NCI-H187 (cell line): ENCODE measurements around the gene LCE7A.
A peak's percentile ranks its signal among the peaks of the same experiment; 100 is the strongest.

Source experiments
- DNase-seq, 2 experiments: peaks; one replicate each; lab custom pipeline; 2025; lab: John Stamatoyannopoulos, UW

LCE7A gene, protein sequence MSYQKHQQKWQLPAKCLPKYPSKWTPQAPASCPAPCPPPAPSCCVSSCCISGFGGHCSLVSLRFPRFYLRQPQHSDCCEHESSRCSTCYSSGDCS

DNA sequence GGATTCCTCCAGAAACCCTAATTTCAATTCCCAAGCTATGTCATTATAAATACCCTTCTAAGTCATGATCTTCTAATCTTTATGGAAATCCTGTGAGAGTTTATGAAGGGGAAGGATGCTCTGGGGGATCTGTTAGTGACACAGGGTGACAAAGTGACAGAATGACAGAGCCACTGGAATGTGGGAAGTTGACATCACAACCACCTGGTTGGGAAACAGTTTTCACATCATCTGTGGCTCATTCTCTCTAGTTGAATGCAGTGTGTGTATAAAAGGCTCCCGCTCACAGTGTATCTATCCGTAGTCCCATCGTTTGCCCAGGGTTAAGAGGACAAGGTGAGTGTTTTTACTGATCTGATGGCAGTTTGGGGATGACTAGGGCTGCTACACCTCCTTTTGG lies at the start of gene LCE7A:
Gene LCE7A, plus strand, starts transcription at position 301 of the 400 bp plus-strand sequence. CDS start 702 bp downstream, outside the sequence.
- no peak for DNase-seq

DNA sequence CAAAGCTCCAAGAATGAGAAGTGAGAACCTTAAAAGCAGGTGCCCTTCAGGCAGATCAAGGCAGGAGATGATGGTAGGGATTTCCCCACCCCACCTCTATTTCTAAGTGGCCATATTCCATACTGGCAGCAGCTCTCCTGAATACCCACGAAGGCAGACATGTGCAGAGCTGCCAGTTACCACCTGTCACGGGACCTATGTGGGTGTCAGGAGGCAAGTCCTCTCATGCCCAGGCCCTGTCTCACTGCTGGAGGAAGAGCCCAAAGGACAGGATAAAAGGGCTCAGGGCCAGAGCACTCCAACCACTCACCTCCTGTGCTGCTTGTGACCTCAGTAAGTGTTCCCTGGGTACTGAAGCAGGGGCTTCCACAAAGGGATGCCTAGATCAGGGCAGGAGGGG lies 48.7 kb upstream of the LCE7A start:
- DNase-seq: no peak

DNA sequence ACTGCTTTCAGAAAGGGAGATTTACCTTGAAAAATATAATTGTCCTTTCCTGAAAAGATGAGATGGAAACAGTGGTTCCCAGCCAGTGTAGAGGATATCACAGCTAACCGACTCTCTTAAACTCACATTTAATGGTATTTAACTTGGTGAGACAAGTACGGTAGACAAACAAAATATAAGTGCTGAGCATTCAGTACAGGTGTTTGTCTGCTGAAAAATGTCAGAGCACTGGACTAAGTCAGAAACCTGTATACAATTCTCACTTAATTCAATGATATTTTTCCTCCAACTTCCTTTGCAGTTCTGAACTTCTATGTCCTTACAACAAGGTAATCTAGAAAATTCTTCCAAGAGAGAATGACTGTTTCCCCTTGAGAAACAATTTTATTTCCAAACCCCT lies 48.1 kb upstream of the LCE7A start, which contains the start of gene LCE1B:
Gene LCE1B, plus strand, starts transcription at position 301 of the 400 bp plus-strand sequence. CDS start 476 bp downstream, outside the sequence.
- DNase-seq: no peak

DNA sequence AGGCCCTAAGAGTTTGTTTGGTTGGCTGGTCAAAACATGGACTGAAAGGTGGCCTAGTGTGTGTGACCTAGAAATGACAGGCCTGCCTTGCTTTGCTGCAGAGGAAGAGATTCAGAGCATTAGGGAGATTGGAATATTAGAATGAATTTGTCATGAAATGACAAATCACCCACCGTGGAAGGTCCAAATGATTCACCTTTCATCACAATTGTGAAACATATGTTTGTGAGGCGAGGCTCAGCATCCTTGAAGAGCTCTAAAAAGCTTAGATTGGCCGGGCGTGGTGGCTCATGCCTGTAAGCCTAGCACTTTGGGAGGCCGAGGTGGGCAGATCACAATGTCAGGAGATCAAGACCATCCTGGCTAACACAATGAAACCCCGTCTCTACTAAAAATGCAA lies 42.5 kb upstream of the LCE7A start:
- no peak for DNase-seq

DNA sequence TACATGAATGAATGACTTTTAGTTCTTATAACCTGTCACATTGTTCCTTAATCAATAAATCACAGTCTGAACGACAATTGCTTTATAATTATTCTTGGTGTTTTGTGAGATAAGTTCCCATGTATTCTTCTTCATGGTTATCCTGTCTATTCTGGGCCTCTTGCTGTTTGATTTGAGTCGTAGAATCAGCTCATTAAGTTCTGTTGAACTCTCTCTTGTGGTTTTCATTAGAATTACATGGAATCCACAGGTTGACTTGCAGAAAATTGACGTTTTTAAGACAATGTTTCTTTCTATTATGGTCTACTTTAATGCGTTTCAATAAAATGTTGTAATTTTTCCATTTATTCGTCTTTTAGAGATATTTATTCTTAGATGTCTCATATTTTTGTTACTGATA lies 36.5 kb upstream of the LCE7A start:
- no peak for DNase-seq

DNA sequence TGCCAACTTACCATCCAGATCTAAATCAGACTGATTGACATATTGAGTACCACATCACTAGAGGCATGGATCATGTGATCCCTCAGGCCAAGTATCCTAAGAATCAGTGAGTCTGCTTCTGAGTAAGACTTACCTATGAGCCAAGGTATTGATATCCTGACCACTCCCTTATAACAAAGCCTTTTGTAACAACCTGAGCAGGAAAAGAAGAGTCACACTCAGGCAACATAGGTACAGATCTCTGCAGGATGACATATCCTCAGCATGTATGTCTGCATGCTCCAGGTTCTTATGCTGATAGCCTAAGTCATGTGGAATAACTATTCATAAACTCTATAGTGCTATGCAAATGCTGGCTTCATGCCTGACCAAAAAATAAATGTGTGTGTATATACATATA lies 34.8 kb upstream of the LCE7A start:
- no peak for DNase-seq

DNA sequence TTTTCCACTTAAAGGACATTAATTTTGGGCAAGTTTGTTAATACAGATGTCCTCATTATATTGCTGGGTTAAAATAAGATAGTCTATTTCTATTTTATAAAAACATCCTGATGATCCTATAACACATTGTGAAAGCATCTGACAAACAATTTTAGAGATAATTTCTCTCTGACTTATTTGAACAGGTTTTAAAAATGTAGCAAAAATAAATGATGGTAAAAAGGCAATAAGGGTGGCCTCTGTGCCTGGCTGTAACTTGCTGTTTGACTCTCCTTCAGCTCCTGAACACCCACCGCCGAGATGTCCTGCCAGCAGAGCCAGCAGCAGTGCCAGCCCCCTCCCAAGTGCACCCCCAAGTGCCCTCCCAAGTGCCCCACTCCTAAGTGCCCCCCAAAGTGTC lies 32.6 kb upstream of the LCE7A start, which contains the start of gene LCE1A:
Gene LCE1A, plus strand, starts transcription at position 301 of the 400 bp plus-strand sequence. Its CDS starts 0 bp downstream, at position 301.
- DNase-seq: no peak

DNA sequence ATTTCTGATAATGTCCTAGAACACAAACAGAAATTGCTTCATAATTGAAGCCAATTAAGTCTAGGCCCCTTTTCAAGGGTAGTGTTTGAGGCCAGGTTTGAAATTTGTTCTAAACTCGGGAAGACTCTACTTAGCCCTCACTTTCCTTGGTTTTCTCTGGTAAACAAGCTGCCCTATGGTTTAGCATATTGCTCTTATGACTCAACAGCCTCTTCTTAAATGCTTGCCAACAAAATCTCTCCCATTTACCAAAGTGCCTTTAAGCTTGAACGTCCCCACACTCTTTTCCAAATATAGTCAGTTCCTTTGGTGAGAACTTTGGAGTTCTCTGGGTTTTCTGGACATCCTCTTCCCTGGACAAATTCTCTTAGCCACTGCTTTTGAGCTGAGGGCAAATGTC lies 22.9 kb upstream of the LCE7A start:
- no peak for DNase-seq

DNA sequence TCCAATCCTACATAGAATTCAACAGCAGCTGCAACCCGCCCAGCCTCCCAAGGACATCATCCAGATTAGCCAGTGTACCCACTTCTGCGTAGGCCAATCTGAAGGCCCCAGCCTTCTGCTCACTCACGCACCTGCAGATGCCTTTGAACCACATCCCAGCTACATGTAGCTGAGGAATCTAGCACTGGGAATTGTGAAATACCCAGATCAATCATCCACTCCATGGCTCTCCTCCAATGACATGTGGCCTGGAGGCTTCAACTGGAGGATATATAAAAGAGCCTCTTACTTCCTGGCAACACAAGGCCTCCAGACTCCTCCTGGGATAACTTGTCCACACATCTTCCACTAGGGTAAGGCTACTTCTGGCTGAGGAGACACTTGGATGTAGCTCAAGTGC lies 17.2 kb upstream of the LCE7A start, which contains the start of gene LCE6A:
Gene LCE6A, plus strand, starts transcription at position 301 of the 400 bp plus-strand sequence. CDS start 665 bp downstream, outside the sequence.
- no peak for DNase-seq

DNA sequence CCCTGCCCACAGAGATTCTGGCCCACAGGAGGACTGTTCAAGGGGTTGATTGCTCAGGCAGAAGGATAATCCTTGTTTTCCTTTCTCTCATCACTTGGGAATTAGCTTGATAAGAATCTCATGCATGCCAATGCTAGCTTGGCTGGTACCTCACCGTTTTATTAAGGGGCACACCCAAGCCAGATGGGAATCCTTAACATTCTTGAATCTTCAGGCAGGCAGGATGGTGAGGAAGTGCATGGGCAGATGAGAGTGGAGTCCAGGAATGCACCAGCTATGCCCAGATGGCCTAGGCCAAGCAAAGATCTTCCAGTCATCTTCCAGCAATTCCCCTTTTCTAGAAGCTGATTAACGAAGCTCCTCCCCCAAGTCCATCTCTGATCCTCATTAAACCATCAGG lies 4.1 kb upstream of the LCE7A start:
- DNase-seq: no peak

DNA sequence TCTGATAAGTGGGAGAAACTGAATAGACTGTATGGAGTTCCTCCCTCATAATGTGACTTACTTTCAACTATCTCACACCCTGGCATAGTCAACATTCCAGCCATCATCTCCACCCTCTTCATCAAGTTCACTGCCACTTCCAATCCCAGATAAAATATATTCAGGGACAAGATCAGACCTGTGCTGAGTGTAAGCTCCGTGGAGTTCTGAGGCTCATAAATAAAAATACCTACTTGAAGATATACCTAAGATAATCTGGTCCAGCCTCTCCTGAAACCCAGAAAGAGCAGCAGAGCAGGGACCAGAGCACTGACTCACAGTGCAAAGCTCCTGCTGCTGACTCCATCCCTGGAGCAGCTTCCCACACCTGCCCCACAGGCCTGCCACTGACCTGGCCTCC lies 1.7 kb upstream of the LCE7A start:
- no peak for DNase-seq

DNA sequence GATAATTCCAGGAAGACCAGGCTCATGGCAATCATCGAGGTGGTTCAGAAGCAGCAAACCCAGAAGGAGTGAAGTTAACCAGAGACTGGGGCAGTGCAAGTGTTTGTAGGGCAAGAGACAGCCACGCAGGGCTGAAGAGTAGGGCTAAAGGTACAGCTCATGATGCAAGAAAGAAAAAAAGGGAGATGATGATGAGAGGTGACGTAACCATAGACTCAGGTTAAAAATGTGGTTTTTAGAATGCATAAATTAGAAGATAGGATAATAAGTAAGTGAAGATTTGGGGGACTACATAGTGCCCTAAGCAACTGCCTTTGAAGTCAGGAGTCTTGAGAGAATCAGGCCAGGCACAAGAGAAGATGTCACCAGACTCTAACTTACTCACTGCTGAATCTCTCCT lies 333 bp downstream of the LCE7A start:
- DNase-seq: no peak

DNA sequence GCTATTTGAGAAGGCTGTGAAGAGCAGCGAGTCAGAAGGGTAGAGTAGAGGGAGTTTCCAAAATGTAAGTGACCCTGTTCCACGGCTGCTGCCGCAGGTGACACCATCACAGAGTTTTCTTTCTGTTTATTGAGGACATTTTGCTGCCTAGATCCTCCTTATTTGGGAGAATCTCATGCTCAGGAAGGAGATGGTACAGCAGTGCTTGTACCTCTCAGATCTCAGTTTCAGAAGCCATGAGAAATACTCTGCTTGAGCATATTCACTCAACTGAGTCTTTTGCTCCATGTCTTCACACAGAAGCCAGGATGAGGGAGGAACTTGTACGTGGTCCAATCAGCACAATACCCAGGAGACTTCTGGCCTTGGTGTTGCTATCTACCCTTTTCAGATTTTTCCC lies 1.6 kb downstream of the LCE7A start:
- DNase-seq: no peak

DNA sequence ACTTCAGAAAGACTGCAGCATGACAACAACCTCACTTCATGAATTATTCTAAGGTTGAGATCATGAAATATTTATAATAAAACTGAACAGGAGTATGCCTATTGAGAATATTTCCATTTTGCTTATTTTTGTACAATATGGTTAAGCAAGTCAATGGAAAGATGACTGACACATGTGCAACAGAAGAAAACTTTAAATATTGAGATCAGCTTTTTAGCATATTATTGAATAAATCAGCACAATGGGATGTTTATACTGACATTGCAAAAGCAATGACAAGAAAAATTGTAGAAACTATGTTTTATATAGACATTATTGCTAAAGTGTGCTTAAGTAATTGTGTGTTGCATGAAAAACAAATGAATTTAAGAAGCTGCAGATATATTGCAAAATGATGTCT lies 4.6 kb downstream of the LCE7A start:
- no peak for DNase-seq

DNA sequence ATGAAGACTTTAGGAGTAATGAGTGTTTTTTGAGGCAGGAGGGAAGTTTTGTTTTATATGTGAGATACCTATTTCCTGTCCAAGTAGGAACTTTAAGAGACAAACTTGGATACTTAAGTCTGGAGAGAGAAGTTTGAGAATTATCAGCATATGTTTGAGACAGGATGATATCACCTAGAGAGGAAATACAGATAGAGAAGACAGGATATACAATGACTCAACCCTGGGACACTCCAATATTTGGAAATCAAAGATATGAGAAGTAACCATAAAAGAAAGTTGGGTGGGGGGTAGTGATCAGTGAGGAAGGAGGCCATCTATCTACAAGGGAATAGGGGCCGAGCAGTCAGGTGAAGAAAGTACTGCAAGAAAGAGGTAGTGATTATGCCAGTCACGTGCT lies 6.5 kb downstream of the LCE7A start:
- no peak for DNase-seq

DNA sequence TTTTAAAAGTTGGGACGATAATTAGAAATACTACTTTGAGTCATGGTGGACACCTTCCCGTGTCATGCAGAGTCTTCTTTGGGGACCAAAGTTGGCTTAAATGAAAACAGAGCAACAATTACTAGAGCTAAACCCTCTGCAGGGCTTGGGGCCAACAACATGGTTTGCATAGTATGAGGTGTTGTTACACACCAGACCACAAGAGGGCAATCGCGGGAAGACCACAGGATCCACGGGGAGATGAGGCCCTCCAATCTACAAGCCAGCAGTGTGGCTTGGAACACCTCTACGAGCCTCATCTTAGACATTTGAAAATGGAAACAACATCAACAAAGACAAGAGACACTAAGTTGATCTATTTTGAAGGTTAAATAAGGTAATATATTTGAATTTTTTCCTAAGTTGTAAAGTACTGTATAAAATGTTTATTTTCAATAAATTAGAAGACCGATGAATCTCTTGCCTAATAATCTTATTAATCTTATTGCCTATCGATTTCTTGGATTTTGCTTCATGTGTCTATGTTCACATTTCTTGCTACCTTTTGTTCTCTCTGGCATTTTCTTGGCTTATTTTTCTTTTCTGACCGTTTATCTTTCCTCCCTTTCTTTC lies 10.1 kb downstream of the LCE7A start:
- DNase-seq: peak; percentile 59 to 88

DNA sequence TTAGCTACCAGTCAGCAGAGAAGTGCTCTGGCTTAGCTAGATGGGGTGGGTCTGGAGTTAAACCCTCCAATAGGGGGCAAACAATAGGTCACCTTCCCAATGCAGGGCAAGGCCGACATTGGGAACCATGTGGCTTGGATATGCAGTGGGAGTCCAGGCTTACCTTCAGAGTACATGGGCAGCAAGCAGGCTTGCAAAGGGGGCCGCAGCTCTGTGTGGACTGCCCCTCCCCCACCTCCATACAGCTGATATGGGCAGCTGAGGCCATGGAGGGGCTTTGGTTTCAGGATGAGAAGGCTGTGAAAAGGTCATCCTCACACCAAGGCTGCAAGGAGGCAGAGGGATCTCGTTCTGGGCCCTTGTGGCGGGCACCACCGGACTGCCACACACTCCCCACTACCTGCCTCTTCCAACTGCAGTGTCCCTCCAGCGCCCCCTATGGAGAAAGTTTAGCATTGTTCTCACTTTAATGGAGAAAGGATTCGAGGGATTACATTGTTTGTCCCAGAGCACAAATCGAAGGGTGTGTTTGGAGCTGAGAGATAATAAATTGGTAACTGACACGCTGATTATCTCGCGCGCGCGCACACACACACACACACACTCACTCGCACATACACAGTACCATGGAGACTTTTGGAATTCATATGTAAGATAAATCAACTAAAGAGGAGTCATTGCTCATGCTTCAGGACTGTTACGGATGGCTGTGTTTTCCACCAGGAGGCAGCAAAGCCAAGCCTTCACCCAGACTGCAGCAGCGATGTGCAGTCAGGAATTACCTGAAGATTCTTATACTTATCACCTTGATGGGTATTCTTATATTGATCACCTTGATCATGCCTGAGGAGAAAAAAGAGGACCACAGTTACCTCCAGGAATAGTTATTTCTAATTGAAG lies 11.3 kb downstream of the LCE7A start:
- peak; percentile 38 to 42 for DNase-seq

DNA sequence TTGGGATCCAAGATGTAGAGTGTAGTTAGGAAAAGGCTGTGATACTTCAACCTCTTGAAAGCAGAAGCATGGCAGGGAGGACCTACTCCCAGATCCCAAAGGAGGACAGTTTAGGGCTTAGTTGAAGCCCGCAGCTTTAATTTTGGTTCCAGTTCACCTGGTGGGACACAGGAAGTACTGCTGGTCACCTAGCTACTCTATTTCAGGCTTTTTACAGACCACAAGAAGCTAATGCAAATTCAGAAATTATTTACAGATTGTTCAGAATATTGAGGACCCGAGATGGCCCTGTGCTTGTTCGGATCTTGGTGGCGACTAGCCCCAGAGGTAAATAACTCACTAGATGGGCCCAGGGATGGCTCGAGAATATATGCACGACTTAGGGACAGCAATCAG lies 11.9 kb downstream of the LCE7A start:
- no peak for DNase-seq

DNA sequence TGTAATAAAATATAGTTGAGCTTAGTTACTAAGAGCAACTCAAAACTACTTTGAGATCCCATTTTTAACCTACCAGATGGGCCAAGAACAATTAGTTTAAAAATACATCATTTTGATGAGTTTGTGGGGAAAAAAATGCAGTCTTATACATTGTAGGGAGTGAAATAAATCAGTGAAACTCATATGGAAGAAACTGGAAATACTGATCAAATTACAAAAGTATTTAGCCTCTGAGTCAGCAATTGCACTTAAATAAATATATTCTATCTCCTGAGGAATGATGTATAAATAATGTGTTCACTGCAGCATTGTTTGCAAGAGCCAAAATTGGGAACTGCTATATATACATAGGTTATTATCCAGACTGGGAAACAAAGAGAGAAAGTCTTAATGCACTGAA lies 13.7 kb downstream of the LCE7A start:
- DNase-seq: no peak

DNA sequence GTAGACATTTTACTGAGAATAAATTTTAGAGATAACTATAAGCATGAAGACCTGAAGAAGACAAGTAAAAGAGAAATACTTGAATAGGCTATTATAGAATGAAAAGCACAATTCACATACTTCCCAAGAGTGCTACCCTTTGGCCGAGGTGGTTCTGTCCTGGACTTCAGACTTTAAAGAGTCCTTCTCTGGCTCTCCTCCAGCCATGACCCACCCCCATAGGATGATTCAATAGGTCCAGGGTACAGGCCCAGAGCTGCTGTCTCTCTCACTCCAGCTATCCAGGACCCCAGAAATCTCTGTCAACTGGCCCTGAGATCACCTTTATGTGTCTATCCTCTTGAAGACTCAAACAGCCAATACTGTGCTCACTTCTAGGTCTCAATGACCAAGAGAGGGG lies 17.0 kb downstream of the LCE7A start:
- DNase-seq: no peak

DNA sequence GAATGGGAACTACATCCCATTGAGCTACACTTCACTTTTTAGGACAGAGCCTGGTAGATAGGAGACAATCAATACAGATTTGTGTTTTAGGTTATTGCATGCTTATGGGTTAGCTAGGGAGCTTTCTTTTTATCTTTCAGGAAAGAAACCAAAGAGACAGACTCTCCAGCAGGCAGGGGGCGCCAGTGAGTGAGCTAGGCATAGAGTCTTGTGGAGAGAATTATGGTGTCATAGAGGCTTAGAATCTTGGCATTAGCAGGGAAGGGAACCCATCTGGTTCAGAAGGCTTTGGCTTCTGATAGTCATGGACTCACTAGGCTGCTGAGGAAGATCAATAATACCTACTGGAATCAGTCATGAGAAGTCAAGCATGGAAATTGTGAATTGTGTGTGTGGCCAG lies 18.2 kb downstream of the LCE7A start, which contains the start of gene SMCP:
Gene SMCP, plus strand, starts transcription at position 281 of the 400 bp plus-strand sequence. CDS start 6,101 bp downstream, outside the sequence.
- DNase-seq: no peak

DNA sequence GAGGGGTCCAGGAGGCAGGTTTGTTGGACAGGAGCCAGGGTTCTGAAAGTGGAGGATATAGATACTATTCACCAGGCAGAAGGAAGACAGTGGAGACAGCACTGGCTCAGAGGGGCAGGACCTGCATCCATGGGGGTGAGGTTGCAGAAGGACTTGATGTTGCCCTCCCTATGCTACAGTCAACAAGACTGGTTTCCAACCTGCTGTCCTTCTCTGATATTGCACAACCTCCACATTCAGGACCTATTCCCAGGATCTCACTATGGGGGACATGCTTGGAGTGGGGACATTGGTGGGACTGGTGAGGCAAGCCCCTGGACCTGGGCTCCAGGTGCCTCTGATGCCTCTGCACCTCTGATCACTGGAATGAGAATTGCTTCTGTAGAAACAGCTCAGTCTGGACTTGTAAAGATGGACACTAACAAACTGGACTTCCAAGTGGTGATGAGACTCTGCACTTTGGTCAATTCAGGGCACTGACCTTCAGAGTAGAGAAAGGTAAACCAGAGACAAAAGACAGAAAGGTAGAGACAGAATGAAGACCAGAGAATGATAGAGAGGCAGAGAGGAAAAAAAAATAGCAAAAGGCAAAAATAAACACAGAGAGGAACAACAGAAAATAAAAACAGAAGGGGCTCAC lies 19.9 kb downstream of the LCE7A start:
- no peak for DNase-seq
